Fibroblast of skin of right biceps (primary cell): ENCODE results near the gene TARS1.

Source experiments
- DNase-seq: peaks from one replicate; pipeline ENCODE4 v3.0.0-alpha.2; 2013

TARS1 gene

DNA sequence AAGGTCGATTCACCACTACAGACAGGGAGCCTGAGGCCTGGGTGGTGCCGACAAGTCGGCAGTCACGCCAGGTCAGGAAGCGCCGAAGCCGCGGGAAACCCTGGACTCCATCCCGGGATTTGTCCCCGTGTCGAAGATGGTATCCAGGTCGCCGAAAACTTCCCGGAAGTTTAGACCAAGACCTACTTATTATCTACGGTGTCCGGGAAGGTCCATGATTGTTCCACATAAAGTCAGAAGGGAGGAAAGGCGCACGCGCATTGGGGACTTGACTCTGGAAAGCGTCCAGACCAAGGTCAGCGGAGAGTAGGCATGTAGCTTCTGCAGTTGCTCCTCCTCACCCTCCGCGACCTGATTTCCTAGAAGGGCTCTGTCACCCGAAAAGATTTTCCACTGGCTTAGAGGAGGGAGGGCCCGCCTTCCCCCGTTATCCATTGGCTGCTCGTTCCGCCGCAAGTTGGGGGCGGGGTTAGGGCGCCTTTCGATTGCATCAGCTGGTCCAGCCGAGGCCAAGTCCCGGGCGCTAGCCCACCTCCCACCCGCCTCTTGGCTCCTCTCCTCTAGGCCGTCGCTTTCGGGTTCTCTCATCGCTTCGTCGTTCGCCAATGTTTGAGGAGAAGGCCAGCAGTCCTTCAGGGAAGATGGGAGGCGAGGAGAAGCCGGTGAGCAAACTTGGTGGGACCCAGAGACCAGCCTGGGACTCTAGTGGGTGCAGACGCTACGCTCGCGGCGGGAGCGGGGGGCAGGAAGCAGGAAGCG, at the start of gene TARS1:
Gene TARS1 (plus strand): TSS at position 484 of the 759 bp plus-strand sequence. CDS start 122 bp downstream, at position 606.
- DNase-seq = peak; percentile 100

DNA sequence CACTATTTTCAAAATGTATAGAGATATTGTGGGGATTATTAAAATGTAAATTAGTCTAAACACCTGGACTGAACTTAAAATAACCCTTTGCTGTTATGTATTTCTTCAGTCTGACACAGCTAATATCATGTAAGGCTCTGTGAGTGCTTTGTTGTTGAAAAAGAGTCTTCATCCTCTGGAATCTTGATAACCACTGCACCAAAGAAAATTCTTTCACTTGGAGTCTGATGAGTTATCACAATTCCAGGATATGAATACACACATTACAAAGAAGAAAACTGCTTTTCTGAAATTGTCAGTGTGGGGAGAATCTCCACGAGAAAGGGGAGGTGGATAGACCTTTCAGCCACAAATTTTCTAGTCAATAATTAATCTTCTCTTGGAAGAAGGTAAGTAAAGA, 42.3 kb upstream of the TARS1 start:
- no peak for DNase-seq

DNA sequence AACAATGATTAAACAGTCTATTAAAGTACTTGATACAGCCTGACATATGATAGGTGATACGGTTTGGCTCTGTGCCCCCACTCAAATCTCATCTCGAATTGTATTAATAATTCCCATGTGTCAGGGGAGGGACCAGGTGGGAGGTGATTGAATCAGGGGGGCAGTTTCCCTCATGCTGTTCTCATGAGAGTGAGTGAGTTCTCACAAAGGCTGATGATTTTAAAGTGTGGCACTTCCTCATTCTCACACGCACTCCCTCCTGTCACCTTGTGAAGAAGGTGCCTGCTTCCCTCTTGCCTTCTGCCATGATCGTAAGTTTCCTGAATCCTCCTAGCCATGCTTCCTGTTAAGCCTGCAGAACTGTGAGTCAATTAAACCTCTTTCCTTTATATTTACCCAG, 40.1 kb upstream of the TARS1 start:
- no peak for DNase-seq

DNA sequence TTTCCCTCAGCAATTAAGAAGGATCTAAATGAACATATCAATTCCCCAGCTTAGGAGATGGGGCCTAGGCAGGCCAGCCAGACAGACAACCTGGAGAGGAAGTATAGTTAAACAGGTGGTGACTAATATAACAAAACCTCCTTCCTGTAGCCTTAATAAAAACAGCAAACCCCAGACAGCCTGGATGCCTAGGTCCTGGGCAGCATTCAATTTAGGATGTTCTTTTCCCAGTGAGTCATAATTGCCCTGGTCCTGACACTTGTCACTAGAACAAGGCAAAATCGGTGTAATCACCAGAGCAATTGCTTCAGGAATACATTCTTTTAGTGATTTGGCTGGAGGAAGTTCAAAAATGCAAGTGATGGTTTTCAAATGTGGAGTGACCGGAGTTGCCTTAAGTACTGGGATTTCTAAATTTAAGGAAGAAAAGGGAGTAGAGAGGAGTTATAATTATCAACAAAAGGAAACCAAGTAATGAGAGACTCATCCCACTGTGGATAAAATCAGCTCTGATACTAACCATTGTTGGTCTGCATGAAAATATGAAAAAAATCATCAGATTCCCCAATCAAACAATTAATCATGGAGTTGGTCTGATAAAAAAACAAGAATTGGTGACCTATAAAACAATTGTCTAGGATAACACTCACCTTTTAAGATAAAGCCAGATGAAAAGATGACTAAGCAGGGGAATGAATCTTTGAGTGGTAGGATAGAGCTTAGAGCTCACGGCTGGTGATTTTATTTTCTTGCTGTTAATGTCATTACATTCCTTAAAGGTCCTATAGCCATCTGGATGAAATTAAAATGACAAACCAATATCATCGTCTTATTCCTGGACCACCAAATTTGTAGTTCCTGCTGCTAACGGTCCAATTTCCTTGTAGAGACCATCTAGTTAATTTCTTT, 39.0 kb upstream of the TARS1 start:
- peak; percentile 84 for DNase-seq

DNA sequence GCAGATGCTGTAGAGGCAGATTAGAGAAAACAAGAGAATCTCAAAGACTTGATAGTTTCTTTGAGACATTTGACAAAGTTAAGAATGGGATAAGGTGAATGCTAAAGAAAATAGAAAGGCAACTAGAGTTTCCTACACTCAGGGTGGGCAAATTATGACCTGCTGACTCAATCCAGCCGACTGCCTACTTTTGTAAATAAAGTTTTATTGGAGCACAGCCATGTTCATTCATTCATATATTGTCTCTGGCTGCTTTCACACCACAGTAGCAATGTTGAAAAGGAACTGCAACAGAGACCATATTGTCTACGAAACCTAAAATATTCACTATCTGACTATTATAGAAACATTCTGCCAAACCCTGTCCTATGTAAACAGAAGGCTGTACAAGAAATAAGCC, 37.6 kb upstream of the TARS1 start:
- DNase-seq = no peak

DNA sequence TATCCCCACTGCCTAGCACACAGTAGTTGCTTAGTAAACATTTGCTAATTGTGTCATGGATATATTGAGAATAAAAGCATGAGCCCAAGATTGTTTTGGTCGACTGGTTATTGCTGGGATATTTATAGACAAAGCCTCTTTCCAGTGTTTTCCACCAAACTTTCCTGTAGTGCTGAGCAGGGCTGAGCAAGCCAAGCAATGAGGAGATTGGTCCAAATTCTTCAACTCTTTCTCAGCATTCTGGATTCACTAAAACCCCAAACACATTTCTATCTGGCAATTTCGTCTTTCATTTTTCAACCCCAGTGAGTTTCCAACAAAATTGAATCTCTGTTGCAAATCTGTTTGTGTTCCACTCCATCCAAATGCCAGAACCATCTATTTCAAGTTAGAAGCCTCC, 31.9 kb upstream of the TARS1 start:
- DNase-seq = no peak

DNA sequence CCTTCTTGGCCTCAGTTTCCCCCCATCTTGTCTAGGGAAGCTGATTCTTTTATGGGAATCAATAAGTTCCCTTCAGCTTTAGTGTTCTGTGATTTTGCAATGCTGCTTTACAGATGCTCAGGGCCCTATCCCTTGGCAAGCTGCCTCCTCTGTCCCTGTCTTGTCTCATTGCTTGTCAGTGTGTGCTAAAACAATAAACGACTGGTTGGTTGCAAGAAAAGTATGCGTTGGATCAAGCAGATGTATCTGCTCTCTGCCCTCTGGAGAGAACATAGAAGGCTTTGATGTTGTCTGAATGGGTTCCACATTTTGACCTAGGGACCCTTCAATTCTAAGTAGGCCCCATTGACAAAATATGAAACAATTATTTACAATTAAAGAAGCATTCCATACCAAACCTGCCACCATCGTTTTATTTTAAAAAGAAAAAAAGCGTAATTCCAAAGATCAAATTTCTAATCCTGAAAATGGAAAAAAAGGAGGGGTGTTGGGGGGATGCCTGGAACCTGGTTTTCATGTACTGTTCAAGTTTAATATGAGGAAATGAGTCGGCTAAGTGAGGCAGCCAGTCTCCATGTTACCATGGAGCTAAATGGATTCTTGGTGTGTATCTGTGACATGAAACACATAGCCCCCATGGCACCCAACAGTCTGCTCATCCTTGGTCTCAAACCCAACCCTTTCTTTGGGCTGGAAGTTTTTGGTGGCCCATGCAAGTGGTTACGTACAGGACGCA, 31.2 kb upstream of the TARS1 start:
- peak; percentile 56 for DNase-seq

DNA sequence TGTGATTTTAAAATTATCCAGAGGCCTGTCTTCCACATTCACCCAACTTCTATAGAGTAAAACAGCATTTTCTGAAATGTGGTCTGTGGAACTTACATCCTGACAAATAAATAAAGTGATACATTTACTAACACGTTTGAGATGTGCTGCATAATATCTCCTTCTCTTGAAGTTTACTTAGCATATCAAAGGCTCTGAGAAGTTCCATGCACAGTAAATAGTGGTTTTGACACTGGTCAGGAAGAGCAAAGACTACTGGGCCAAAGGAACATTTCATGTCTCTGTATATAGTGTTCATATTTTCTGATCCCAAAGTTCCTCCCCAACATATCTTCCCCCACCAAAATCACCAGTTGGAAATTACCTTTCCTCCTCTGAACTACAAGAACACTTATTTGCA, 30.5 kb upstream of the TARS1 start:
- no peak for DNase-seq

DNA sequence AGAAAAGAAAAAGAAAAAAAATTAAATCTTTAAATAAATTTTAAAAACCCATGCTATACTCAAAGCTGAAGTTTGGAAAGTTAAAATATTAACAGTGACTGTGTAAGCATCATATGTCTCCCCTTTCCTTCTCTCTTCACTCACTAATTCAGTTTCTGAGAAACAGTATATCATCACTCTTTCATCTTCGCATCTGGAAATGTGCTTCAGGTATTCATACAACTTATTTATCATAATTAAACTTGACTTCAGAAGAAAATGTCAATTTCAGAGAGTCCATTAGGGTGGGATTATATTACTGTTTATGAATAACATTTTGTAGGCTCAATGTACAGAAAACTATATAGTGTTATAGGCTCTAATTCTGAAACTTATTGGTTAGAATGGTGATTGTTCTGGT, 29.3 kb upstream of the TARS1 start:
- DNase-seq = no peak

DNA sequence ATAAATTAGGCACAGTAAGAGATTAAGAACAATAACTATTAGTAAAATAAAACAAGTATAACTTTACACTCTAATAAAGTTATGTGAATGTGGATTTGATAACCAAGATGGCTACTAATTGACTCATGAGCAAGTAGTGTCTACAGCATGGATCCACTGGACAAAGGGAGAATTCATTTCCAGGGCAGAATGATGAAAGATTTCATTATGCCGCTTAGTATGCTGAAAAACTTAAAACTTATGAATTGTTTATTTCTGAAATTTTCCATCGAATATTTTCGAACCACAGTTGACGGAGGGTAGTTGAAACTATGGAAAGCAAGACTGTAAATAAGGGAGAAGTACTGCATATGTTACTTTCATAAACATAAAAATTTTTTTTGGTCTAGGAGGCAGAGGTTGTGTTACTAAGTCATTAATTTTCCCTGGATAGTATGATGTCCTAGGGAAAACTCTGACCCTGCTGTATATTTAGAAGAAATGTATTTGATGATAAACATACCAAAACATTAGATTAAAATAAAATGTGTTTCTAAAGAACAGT, 24.9 kb upstream of the TARS1 start:
- no peak for DNase-seq

DNA sequence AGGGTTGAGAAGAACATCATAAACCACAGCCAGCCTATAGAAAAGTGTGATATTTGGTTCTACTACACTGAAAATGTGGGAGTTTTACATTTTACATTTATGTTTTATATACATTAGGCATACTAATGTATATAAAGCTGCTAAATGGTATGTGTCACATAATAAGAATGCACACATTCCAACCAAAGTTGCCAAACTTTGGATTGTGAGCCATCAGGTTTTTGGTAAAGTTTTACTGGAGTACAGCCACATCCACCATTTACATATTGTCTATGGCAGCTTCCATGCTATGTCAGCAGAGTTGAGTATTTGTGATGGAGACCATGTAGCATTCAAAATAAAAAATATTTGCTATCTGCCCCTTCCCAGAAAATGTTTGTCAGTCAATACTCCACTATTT, 23.1 kb upstream of the TARS1 start:
- peak; percentile 64 for DNase-seq

DNA sequence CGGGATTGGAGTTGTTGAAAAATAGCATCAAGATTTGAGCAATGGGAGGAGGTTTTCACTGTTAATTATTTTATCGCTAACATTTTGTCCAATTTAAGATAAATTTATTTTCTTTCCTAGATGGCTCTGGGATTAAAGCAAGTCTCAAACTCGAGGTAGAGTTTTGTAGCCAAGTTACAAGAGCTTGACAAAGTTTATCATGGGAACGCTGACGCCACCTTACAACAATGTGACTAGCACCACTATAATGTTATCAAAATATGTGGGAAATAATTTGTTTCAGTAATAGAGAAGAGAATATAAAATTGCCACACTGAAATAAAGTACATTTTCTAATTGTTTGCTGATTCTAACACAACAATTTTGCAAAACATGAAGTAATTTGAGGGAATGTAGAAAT, 19.8 kb upstream of the TARS1 start:
- DNase-seq = no peak

DNA sequence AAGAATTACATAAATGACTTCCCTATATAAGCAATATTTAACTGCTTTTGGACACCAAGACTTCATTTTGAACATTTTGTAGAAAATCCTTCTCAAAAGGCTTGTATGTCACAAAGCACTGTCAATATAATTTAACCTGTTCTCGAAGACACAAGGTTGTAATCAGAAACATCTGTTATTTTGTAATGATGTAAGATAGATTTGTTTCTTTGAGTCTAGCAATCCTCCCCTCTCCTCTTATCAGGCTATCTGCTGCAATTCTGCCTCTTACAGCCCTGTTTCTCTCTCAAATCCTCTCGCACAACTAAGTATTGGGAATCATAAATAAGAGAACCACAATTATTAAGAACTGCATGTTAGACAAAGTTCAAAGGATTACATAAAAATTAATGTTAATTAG, 18.6 kb upstream of the TARS1 start:
- no peak for DNase-seq

DNA sequence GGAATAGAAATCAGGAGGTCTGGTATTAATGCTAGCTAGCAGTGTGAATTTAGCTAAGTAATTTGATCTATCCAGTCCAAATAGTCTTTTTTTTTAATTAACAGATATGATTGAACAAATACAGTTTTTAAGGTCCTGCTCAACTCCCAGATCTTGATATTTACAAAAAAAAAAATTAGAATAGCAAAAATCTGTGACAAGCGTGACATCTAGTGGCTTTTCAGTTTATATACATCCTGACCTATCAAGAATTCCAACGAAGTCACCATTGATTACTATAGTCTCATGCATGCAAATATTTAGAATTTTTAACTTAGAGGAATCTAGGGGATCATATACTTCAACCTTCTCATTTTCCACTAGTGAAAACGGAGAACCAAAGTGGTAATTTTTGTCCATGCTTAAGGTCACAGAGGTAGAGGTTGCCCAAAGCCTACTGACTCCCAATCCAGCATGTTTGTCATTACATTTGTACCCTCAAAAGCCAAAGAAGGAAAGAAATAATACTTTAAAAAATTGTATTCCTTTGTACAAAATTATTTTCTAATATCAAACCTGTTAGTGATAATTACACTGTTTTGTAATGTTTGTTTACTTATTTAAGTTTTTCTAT, 17.6 kb upstream of the TARS1 start:
- peak; percentile 61 for DNase-seq

DNA sequence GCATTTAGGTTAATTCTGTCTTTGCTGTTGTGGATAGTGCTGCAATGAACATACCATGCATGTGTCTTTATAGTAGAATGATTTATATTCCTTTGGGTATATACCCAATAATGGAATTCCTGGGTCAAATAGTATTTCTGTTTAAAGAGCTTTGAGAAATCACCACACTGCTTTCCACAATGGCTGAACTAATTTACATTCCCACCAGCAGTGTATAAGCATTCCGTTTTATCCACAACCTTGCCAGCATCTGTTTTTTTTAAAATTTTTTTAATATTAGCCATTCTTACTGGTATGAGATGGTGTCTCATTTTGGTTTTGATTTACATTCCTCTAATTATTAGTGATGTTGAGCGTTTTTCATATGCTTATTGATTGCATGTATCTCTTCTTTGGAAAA, 15.5 kb upstream of the TARS1 start:
- DNase-seq = peak; percentile 56

DNA sequence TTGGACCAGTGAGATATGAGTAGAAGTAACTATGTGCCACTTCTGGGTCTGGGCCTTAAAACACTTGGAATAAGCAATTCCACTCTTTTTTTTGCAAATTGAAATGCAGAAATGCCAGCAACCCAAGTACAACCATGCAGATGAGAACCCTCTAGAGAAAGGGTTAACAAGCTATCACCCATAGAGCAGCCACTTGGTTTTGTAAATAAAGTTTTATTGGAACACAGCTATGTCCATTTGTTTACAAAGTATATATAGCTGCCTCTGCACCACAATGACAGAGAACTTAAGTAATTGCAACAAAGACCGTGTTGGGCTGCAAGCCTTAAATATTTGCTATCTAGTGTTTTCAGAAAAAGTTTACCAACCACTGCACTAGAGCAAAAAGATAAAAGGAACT, 9.8 kb upstream of the TARS1 start:
- DNase-seq = no peak

DNA sequence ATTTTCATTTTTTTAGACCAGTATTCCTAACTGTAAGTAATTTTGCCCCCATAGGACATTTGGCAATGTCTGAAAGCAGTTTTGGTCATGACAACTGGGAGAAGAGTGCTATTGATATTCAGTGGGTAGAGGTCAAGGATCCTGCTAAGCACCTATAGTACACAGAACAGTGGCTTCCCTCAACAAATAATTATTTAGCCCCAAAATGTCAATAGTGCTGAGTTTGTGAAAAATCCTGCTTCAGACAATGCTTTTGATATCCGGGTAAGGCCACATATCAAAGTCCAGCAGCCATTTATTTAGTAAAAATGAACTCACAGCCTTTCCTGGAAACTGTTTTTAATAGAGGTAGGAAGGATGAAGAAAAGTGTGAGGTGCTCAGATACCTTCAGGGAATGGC, 8.1 kb upstream of the TARS1 start:
- DNase-seq = no peak

DNA sequence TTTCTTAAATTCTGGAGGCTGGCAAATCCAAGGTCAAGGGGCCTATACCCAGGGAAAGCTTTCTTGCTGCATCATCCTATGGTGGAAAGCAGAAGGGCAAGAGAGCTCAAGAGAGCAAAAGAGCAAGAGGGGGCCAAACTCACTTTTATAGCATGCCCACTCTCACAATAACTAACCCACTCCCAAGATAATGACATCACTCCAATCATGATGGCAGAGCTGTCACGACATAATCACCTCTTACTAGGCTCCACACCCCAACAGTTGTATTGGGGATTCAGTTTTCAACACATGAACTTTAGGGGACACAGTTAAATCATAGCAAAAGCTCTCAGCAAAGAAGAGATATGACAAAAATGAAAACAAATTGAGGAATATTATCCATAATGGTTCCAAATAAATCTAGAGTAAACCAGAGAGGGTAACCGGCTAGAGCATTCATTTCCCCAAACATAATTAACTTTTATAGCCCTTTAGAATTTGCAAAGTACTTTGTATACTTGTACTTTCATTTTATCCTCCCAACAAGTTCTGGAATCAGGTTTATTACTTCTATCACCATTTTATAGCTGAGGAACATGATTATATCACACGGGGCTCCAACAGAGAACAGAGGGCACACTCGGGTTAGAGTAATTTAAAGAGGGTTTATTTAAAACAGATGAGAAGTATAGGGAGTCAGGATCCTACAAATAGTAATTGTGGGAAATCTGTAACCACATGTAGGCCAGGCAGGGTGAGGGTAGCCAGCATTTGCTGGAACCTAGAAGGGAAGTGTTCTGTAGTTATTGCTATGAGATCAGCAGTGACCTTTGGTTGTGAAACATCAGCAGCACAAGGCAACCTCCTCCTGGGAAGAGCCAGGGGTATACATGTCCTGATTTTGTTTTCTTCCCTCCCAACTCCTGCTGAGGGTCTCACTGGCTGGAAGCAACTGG, 7.2 kb upstream of the TARS1 start:
- DNase-seq = peak; percentile 22

DNA sequence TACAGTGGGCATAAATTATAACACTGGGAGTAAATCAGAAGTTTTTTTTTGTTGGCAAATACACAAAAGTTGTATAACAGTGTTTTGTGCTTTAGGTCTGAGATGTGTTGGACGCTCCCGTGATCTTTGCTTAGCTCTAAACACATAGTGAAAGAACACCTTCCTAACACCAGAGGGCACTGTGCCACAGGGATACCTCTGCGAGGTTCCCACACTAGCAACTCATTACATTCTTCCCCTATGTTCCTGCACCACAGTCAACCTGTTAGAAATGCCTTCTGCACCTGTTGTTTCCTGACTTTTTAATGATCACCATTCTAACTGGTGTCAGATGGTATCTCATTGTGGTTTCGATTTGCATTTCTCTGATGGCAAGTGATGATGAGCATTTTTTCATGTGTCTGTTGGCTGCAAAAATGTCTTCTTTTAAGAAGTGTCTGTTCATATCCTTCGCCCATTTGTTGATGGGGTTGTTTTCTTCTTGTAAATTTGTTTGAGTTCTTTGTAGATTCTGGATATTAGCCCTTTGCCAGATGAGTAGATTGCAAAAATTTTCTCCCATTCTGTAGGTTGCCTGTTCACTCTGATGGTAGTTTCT, 4.8 kb upstream of the TARS1 start:
- peak; percentile 73 for DNase-seq

DNA sequence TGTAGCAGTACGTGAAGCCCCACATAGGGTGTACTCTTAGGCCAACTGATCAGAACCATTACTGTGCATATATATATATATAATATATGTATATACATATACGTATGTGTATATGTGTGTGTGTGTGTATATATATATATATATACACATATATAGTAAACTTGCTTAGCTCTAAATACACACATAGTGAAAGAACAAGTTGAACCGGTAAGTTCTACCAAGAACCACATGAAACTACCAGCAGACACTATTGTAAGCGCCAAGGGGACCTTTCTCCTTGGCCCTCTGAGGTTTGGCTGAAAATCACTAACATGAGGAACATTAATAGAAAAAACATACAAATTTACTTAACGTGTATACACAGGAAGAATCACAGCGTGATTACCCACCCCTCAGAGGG, 1.8 kb upstream of the TARS1 start:
- DNase-seq = no peak

DNA sequence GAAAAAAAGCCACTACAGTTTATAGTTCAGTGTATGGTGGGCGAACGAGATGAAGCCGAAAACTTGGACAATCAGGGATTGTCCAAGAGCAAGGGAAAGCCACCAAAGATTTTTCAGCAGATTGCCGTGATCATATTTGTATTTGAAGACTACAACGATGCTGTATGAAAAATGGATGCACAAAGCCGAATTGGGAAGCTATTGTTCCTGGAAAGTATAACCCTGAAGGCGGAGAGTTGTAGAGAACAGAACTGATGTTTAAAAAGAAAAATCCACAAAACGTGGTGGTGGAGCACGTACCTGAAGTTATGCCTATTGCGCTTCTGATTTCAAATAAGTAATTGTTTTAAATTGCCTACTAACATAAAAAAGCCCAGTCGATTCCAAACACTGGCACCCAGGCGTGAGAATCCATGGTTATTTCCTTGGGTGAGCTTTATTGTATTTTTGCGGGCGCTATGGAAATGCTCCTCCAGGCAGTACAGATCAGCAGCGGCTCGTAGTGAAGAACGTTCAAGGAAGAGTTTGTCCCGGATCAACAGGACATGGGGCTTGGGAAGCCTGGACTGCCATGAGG, 772 bp upstream of the TARS1 start:
- DNase-seq = no peak
